Heart right ventricle (tissue), 16 donors: ENCODE measurements around the gene MEGF11. TPM values are rescaled to one million over a fixed set of nuclear protein-coding genes. Genes with fewer than 3 reads are reported as not detected.

Source experiments
- ATAC-seq, 8 donors: fragments of 200-7000 bp; cut with Tn5 transposase; one replicate each; pipeline ENCODE4 v1.9.1; 2020; ENCODE audit warnings: mild to moderate bottlenecking in 8 of 8, moderate library complexity in 8 of 8, moderate number of reproducible peaks in 1 of 8
- DNase-seq, 2 donors: peaks; one replicate each; pipeline ENCODE4 v3.0.0-alpha.2; 2020
- H3K27ac ChIP-seq, 10 donors: fragments of 200-600 bp; sonication (generic) in 2 of 10; one replicate each; pipeline versions ENCODE4 v1.5.0 to v1.8.0; 2020 to 2022; ENCODE audit warnings: mild to moderate bottlenecking in 3 of 10
- H3K27me3 ChIP-seq, 7 donors: fragments of 200-600 bp; one replicate each; pipeline ENCODE4 v1.8.0; 2021 to 2022; ENCODE audit warnings: mild to moderate bottlenecking in 2 of 7
- H3K36me3 ChIP-seq, 9 donors: fragments of 200-600 bp; sonication (generic) in 1 of 9; one replicate each; pipeline versions ENCODE4 v1.5.0 to v1.8.0; 2020 to 2022; ENCODE audit warnings: mild to moderate bottlenecking in 2 of 9
- H3K4me1 ChIP-seq, 9 donors: fragments of 200-600 bp; sonication (generic) in 1 of 9; one replicate each; pipeline versions ENCODE4 v1.5.0 to v1.8.0; 2020 to 2022; ENCODE audit warnings: mild to moderate bottlenecking in 4 of 9
- H3K4me3 ChIP-seq, 10 donors: fragments of 200-600 bp; sonication (generic) in 2 of 10; one replicate each; pipeline versions ENCODE4 v1.5.0 to v1.8.0; 2020 to 2022; ENCODE audit warnings: mild to moderate bottlenecking in 7 of 10, moderate library complexity in 2 of 10
- H3K9me3 ChIP-seq, 11 donors: fragments of 200-600 bp in 10 of 11; sonication (generic) in 2 of 11; one replicate each; pipeline versions ENCODE4 v1.5.0 to v1.8.0; 2013 to 2022; ENCODE audit warnings: mild to moderate bottlenecking in 2 of 11, control low read depth in 1 of 11, moderate library complexity in 1 of 11
- whole genome bisulfite sequencing, 2 donors: extraction: QIAGEN DNeasy Blood & Tissue Kit; methylation state at CpG; one replicate each; pipeline ENCODE4 v1.1.7; 2013; ENCODE audit warnings: inconsistent platforms in 1 of 2; 5-methylcytosine and 5-hydroxymethylcytosine counted together
- intact Hi-C, 10 donors: fragments of 100-400 bp; cut with DNase I; formaldehyde crosslinking; loops; one replicate each; pipeline versions ENCODE4 v1.11.1 to v1.14.2; 2022
- polyA plus RNA-seq, 2 donors: library from polyadenylated mRNA; stranded (reverse); fragments of 200-250 nt; gene quantifications; one replicate each; pipeline ENCODE4 v1.2.3, GENCODE V29; 2013
- total RNA-seq, 10 donors: library from RNA; stranded (reverse); fragmentation: NEBNext Ultra II Directional in 3 of 10; extraction: Animal tissue kit (Norgen Biotek cat#: 25700) in 3 of 10; gene quantifications; one replicate each; pipeline versions ENCODE4 v1.2.1 to v1.2.4, GENCODE V29; 2021 to 2023
- TF ChIP-seq, protein P1 (sequence below), 9 donors: fragments of 200-600 bp; sonication (generic) in 2 of 9; IDR thresholded peaks; one replicate each; pipeline versions ENCODE4 v1.5.0 to v1.8.0; 2021 to 2022; ENCODE audit warnings: antibody characterized with exemption in 9 of 9, mild to moderate bottlenecking in 5 of 9, moderate library complexity in 1 of 9
- donor health status: Arrhythmogenic right ventricular cardiomyopathy.
- donor health status: ischemic (EF 13 %, LVEDD 7.1; RV severe dilation, severe dysfunction).
- donor health status: healthy with polysubstance abuse.
- donor health status: DM: no; HTN: yes; CAD: no.
- donor health status: DM: no; HTN: no; CAD: no.
- donor health status: ischemic (EF 25% LVEDD 6.9; RV normal size, moderate dysfunction).
- donor health status: ischemic (EF 25% LVEDD 5.7; RV mildly dilated, moderate dysfunction).
- donor health status: healthy.
- donor health status: DM: yes; HTN: yes; CAD: no.
- donor health status: Ischemic cardiomyopathy.
- donor health status: ischemic (EF 35%, LVEDD 5.7; RV mildly dilated, moderate dysfunction).
- donor health status: nonischemic (EF 11% LVEDD 7.7; RV severe dilation, severe dysfunction).
- donor health status: DM: yes; HTN: yes; CAD: no.
- donor health status: PGD.
- donor health status: ischemic (EF 29% LVEDD 5.4; RV normal size, mild dysfunction).
- donor health status: nonischemic (EF 23%, LVEDD 6.1; RV moderate dilation, normal function).

MEGF11 gene
- total and polyA plus RNA-seq, 12 donors: 0.03 TPM; not detected in 11

- no peak for DNase-seq
- H3K27ac ChIP-seq: no peak overlapping the region
- TF ChIP-seq, protein P1, sequence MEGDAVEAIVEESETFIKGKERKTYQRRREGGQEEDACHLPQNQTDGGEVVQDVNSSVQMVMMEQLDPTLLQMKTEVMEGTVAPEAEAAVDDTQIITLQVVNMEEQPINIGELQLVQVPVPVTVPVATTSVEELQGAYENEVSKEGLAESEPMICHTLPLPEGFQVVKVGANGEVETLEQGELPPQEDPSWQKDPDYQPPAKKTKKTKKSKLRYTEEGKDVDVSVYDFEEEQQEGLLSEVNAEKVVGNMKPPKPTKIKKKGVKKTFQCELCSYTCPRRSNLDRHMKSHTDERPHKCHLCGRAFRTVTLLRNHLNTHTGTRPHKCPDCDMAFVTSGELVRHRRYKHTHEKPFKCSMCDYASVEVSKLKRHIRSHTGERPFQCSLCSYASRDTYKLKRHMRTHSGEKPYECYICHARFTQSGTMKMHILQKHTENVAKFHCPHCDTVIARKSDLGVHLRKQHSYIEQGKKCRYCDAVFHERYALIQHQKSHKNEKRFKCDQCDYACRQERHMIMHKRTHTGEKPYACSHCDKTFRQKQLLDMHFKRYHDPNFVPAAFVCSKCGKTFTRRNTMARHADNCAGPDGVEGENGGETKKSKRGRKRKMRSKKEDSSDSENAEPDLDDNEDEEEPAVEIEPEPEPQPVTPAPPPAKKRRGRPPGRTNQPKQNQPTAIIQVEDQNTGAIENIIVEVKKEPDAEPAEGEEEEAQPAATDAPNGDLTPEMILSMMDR (IDR thresholded peaks at IDR 0.05): no peak
- intact Hi-C loops: no loop called here
- no peaks in the 10 kb centered on the region for H3K36me3 ChIP-seq
- no peaks in the 10 kb centered on the region for H3K4me1 ChIP-seq
- no peak for ATAC-seq
- 74 to 82% methylated on average over 2 of the region's 2 CpGs for whole genome bisulfite sequencing, 2 donors
- no peaks in the 10 kb centered on the region for H3K9me3 ChIP-seq
- peaks cover 0 to 12% (median 4%) of the 10 kb centered on the region in 7 donors for H3K27me3 ChIP-seq
- no peak overlapping the region for H3K4me3 ChIP-seq
Measured at GRCh38 chr15:65956307-65956706, 297.2 kb downstream of the MEGF11 start.

GRCh38 chr15:65954289-65954741, 299.2 kb downstream of the MEGF11 start:
- H3K9me3 ChIP-seq: no peaks in the 10 kb centered on the region
- no peaks in the 10 kb centered on the region for H3K4me1 ChIP-seq
- ATAC-seq (no peak), DNase-seq (no peak)
- intact Hi-C loops: no loop called here
- H3K36me3 ChIP-seq: no peaks in the 10 kb centered on the region
- peaks cover 0 to 8% (median 0%) of the 10 kb centered on the region in 7 donors for H3K27me3 ChIP-seq
- no peak overlapping the region for H3K4me3 ChIP-seq
- H3K27ac ChIP-seq: no peak overlapping the region
- 47 to 51% methylated on average over 4 of the region's 4 CpGs for WGBS, 2 donors
- TF ChIP-seq, protein P1 (IDR thresholded peaks at IDR 0.05): no peak

GRCh38 chr15:65953622-65954021, 299.9 kb downstream of the MEGF11 start:
- ATAC-seq (no peak), DNase-seq (no peak)
- no peaks in the 10 kb centered on the region for H3K36me3 ChIP-seq
- intact Hi-C loops: no loop called here
- H3K4me3 ChIP-seq: no peak overlapping the region
- peaks cover 0 to 8% (median 0%) of the 10 kb centered on the region in 7 donors for H3K27me3 ChIP-seq
- TF ChIP-seq, protein P1 (IDR thresholded peaks at IDR 0.05): no peak
- no peaks in the 10 kb centered on the region for H3K9me3 ChIP-seq
- no peak overlapping the region for H3K27ac ChIP-seq
- no peaks in the 10 kb centered on the region for H3K4me1 ChIP-seq
- 67 to 72% methylated on average over 7 of the region's 7 CpGs for WGBS, 2 donors

DNA sequence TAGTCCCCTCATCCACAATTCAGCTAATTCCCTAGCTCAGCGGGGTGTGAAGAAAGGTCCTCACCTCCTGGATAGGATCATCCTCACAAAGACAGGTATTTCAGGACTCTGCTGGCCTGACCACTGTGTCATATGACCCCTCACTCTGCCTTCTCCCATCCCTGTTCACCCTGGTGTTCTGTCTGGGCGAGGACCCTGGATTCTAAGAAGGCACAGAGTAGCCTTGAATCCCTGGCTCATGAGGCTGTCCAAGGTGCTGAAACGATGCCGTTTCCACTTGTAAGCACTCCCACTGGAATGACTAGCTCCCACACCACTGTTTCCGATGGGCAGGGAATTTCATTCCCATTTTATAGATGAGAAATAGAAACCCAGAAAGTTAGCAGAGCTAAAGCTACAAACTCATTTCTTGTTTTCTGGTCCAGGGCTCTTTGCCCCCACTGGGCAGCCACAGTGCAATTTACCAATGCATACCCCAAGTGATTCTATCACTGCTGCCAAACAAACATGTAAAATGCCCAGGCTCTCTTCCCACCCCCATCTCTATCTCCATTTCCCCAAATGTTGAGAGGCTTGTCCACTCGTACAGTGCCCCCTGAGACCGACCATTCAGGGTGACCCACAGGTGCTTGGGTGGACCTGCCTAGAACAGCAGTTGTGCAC, 301.0 kb downstream of the MEGF11 start:
- Histone ChIP-seq H3K4me1 (no peaks in the 10 kb centered on the region), H3K27ac (no peak overlapping the region), H3K9me3 (no peaks in the 10 kb centered on the region), H3K36me3 (no peaks in the 10 kb centered on the region), H3K27me3 (peaks cover 0 to 8% (median 0%) of the 10 kb centered on the region in 7 donors), H3K4me3 (no peak overlapping the region)
- WGBS, 2 donors: 37% methylated on average over 7 of the region's 7 CpGs
- intact Hi-C loops: no loop called here
- TF ChIP-seq, protein P1 (IDR thresholded peaks at IDR 0.05): no peak
- DNase-seq (peak in 1 of 2 donors; percentile 21), ATAC-seq (peak in 3 of 8 donors; percentile 25 to 53 (median 47))
